HEK293 (cell line): ENCODE measurements around the gene ARPC1B.

Experiments used
- BCL11B ChIP-seq: fragments of 450-650 bp; formaldehyde crosslinking; IDR thresholded peaks from 2 replicates; pipeline ENCODE4 v1.5.1; 2016; ENCODE audit warnings: low read depth, missing biosample characterization, missing genetic modification characterization
- EGR2 ChIP-seq: fragments of 450-650 bp; formaldehyde crosslinking; IDR thresholded peaks from 2 replicates; pipeline ENCODE4 v1.5.1; 2016; ENCODE audit warnings: low read depth, missing biosample characterization, missing genetic modification characterization
- GLIS2 ChIP-seq: fragments of 450-650 bp; formaldehyde crosslinking; IDR thresholded peaks from 2 replicates; pipeline ENCODE4 v1.5.1; 2016; ENCODE audit warnings: missing biosample characterization, missing genetic modification characterization
- PATZ1 ChIP-seq: fragments of 450-650 bp; formaldehyde crosslinking; IDR thresholded peaks from 2 replicates; pipeline ENCODE4 v1.5.1; 2016; ENCODE audit warnings: missing biosample characterization, missing genetic modification characterization
- PRDM4 ChIP-seq: fragments of 450-650 bp; formaldehyde crosslinking; IDR thresholded peaks from 2 replicates; pipeline ENCODE4 v1.5.1; 2017; ENCODE audit warnings: missing biosample characterization, missing genetic modification characterization
- SETDB1 ChIP-seq: IDR thresholded peaks from one replicate; pipeline ENCODE4 v1.6.1; 2017; ENCODE audit warnings: mild to moderate bottlenecking, low read length, moderate library complexity, mixed read lengths; ENCODE audit not compliant: insufficient read length
- SP7 ChIP-seq: fragments of 450-650 bp; formaldehyde crosslinking; IDR thresholded peaks from 2 replicates; pipeline ENCODE4 v1.5.1; 2016; ENCODE audit warnings: missing biosample characterization, missing genetic modification characterization
- ZBTB10 ChIP-seq: fragments of 450-650 bp; formaldehyde crosslinking; IDR thresholded peaks from 2 replicates; pipeline ENCODE4 v1.5.1; 2016; ENCODE audit warnings: missing biosample characterization, missing genetic modification characterization
- ZBTB20 ChIP-seq: fragments of 450-650 bp; formaldehyde crosslinking; IDR thresholded peaks from 2 replicates; pipeline ENCODE4 v1.5.1; 2016; ENCODE audit warnings: missing biosample characterization, missing genetic modification characterization
- ZBTB49 ChIP-seq: fragments of 450-650 bp; formaldehyde crosslinking; IDR thresholded peaks from 2 replicates; pipeline ENCODE4 v1.5.1; 2016; ENCODE audit warnings: missing biosample characterization, missing genetic modification characterization, low read depth
- ZBTB7A ChIP-seq: fragments of 450-650 bp; formaldehyde crosslinking; IDR thresholded peaks from 2 replicates; pipeline ENCODE4 v1.5.1; 2016; ENCODE audit warnings: low read depth, missing biosample characterization, missing genetic modification characterization
- ZBTB8A ChIP-seq: fragments of 450-650 bp; formaldehyde crosslinking; IDR thresholded peaks from 2 replicates; pipeline ENCODE4 v1.5.1; 2016; ENCODE audit warnings: missing biosample characterization, missing genetic modification characterization
- ZIC2 ChIP-seq: fragments of 450-650 bp; formaldehyde crosslinking; IDR thresholded peaks from 2 replicates; pipeline ENCODE4 v1.5.1; 2016; ENCODE audit warnings: missing biosample characterization, missing genetic modification characterization
- ZNF148 ChIP-seq: fragments of 450-650 bp; formaldehyde crosslinking; IDR thresholded peaks from 2 replicates; pipeline ENCODE4 v1.5.0; 2017; ENCODE audit warnings: missing biosample characterization, missing genetic modification characterization, borderline replicate concordance
- ZNF24 ChIP-seq: fragments of 450-650 bp; formaldehyde crosslinking; IDR thresholded peaks from 2 replicates; pipeline ENCODE4 v1.5.1; 2016; ENCODE audit warnings: missing biosample characterization, missing genetic modification characterization
- ZNF280C ChIP-seq: fragments of 450-650 bp; formaldehyde crosslinking; IDR thresholded peaks from 2 replicates; pipeline ENCODE4 v1.5.1; 2016; ENCODE audit warnings: missing biosample characterization, missing genetic modification characterization
- ZNF473 ChIP-seq: fragments of 450-650 bp; formaldehyde crosslinking; IDR thresholded peaks from 2 replicates; pipeline ENCODE4 v1.5.1; 2017; ENCODE audit warnings: missing biosample characterization, missing genetic modification characterization
- ZNF48 ChIP-seq: fragments of 450-650 bp; formaldehyde crosslinking; IDR thresholded peaks from 2 replicates; pipeline ENCODE4 v1.5.1; 2016; ENCODE audit warnings: missing biosample characterization, missing genetic modification characterization
- ZNF558 ChIP-seq: fragments of 450-650 bp; formaldehyde crosslinking; IDR thresholded peaks from 2 replicates; pipeline ENCODE4 v1.5.1; 2016; ENCODE audit warnings: missing biosample characterization, missing genetic modification characterization
- ZNF560 ChIP-seq: fragments of 450-650 bp; formaldehyde crosslinking; IDR thresholded peaks from 2 replicates; pipeline ENCODE4 v1.5.1; 2017; ENCODE audit warnings: missing biosample characterization, missing genetic modification characterization, borderline replicate concordance
- ZNF596 ChIP-seq: fragments of 450-650 bp; IDR thresholded peaks from 2 replicates; pipeline ENCODE4 v1.5.0; 2018; ENCODE audit warnings: missing biosample characterization, mild to moderate bottlenecking, missing genetic modification characterization, moderate library complexity
- ZNF621 ChIP-seq: fragments of 450-650 bp; formaldehyde crosslinking; IDR thresholded peaks from 2 replicates; pipeline ENCODE4 v1.5.1; 2017; ENCODE audit warnings: missing biosample characterization, missing genetic modification characterization
- ZNF626 ChIP-seq: fragments of 450-650 bp; sonication (Bioruptor Pico); formaldehyde crosslinking; IDR thresholded peaks from 2 replicates; pipeline ENCODE4 v1.5.1; 2018; ENCODE audit warnings: missing biosample characterization, missing genetic modification characterization, inconsistent platforms
- ZSCAN16 ChIP-seq: fragments of 450-650 bp; formaldehyde crosslinking; IDR thresholded peaks from 2 replicates; pipeline ENCODE4 v1.5.1; 2016; ENCODE audit warnings: missing biosample characterization, missing genetic modification characterization
- ZSCAN18 ChIP-seq: fragments of 450-650 bp; formaldehyde crosslinking; IDR thresholded peaks from 2 replicates; pipeline ENCODE4 v1.5.1; 2016; ENCODE audit warnings: missing biosample characterization, missing genetic modification characterization

ARPC1B gene

GRCh38 chr7:99366646-99367045 lies 7.9 kb upstream of the ARPC1B start (continued):
- TF ChIP-seq ZNF473 (tag by site-specific recombination) (no peak), ZBTB7A (tag by site-specific recombination) (no peak), EGR2 (tag by site-specific recombination) (peak; percentile 26; the same call in 1 of the 2 replicates), ZNF560 (no peak), PATZ1 (tag by site-specific recombination) (peak; percentile 50), ZNF626 (no peak), ZNF148 (tag by site-specific recombination) (no peak), ZBTB20 (tag by site-specific recombination) (no peak), GLIS2 (tag by site-specific recombination) (0 out of 2 replicates have a peak, but pooled peaks have one; percentile 12), ZBTB49 (tag by site-specific recombination) (no peak), ZNF621 (tag by site-specific recombination) (no peak), ZBTB8A (tag by site-specific recombination) (no peak), SP7 (tag by site-specific recombination) (peak; percentile 77), ZNF48 (tag by site-specific recombination) (no peak), PRDM4 (tag by site-specific recombination) (peak; percentile 33; the same call in 1 of the 2 replicates), BCL11B (tag by site-specific recombination) (no peak), SETDB1 (no peak), ZNF280C (tag by site-specific recombination) (no peak), ZSCAN16 (no peak), ZIC2 (tag by site-specific recombination) (no peak), ZNF24 (tag by site-specific recombination) (no peak), ZBTB10 (tag by site-specific recombination) (no peak), ZNF558 (tag by site-specific recombination) (no peak), ZNF596 (tag by site-specific recombination) (no peak), ZSCAN18 (tag by site-specific recombination) (no peak)
